WI38 (cell line): ENCODE data around the gene DDX20.
A peak's percentile ranks its signal among the peaks of the same experiment; 100 is the strongest.

ENCODE experiments used
- H3K4me3 ChIP-seq: 2 replicates; pipeline ENCODE4 v1.5.1; 2011; ENCODE audit warnings: low read depth, mild to moderate bottlenecking, control low read depth, low read length
- CTCF ChIP-seq: IDR thresholded peaks from 2 replicates; pipeline ENCODE4 v1.5.1; 2012; ENCODE audit warnings: low read depth, mild to moderate bottlenecking, control low read depth, low read length

Gene DDX20

GRCh38 chr1:111750856-111751255 lies 4.8 kb upstream of the DDX20 start:
- no peak for TF ChIP-seq CTCF

GRCh38 chr1:111751906-111752575 lies 3.7 kb upstream of the DDX20 start:
- no peak overlapping the region for H3K4me3 ChIP-seq
- TF ChIP-seq CTCF = no peak

More at GRCh38 chr1:111750856-111751255, 4.8 kb upstream of the DDX20 start:
- no peak overlapping the region for H3K4me3 ChIP-seq

GRCh38 chr1:111754984-111755330 lies 744 bp upstream of the DDX20 start:
- no peak for TF ChIP-seq CTCF

GRCh38 chr1:111756124-111756513 lies 418 bp downstream of the DDX20 start:
- peak overlapping the region; percentile 93 for H3K4me3 ChIP-seq
- TF ChIP-seq CTCF = no peak

More at GRCh38 chr1:111754984-111755330, 744 bp upstream of the DDX20 start:
- peak overlapping the region; percentile 93 for H3K4me3 ChIP-seq

- H3K4me3 ChIP-seq = no peak overlapping the region
- TF ChIP-seq CTCF = no peak
Observed at GRCh38 chr1:111758373-111758772, 2.7 kb downstream of the DDX20 start.

GRCh38 chr1:111761717-111762116 lies 6.0 kb downstream of the DDX20 start:
- no peak overlapping the region for H3K4me3 ChIP-seq
- TF ChIP-seq CTCF = no peak

- H3K4me3 ChIP-seq = no peak overlapping the region
- no peak for TF ChIP-seq CTCF
Observed at GRCh38 chr1:111762332-111762731, 6.6 kb downstream of the DDX20 start.
